Neuron (in vitro differentiated cells): Measurements from ENCODE around the gene MAB21L4.

Experiments used
- H2AFZ ChIP-seq: one replicate; pipeline ENCODE4 v1.6.1; 2013; ENCODE audit warnings: low read depth, mild to moderate bottlenecking, inconsistent platforms, low read length, moderate library complexity
- H3K27me3 ChIP-seq: one replicate; pipeline ENCODE4 v1.6.1; 2013; ENCODE audit warnings: low read length; ENCODE audit not compliant: insufficient read depth
- H3K36me3 ChIP-seq: one replicate; pipeline ENCODE4 v1.6.1; 2013; ENCODE audit warnings: low read length; ENCODE audit not compliant: insufficient read depth
- H3K4me1 ChIP-seq: one replicate; pipeline ENCODE4 v1.6.1; 2013; ENCODE audit warnings: low read length; ENCODE audit not compliant: insufficient read depth
- H3K4me3 ChIP-seq: 2 replicates; pipeline ENCODE4 v1.5.1; 2013; ENCODE audit warnings: mild to moderate bottlenecking, low read length, moderate library complexity
- H3K9me3 ChIP-seq: one replicate; pipeline ENCODE4 v1.6.1; 2013; ENCODE audit warnings: low read length

MAB21L4 gene

DNA sequence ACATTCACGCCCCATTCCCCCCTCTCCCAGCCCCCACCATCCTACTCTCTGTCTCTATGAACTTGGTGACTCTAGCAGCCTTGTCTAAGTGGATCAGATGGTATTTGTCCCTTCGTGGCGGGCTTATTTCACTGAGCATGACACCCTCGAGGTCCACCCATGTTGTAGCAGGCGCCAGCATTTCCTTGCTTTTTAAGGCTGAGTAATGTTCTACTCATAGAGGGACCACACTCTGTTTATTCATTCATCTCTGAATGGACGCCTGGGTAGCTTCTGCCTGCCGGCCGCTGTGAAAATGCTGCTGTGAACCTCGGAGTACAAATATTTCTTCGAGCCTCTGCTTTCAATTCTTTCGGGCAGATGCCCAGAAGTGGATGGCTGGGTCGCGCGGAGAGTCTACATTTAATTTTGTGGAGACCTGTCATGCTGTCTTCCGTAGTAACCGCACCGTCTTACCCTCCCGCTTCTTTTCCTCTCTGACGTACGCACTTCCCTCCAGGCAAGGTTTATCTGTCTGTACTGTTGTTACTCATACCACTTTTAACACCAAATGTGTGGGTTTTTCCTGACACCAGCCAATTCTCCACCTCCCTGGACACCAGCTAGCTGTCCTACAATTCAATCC is 15.8 kb upstream of the MAB21L4 start:
- no peak overlapping the region for H2AFZ ChIP-seq
- no peaks in the 10 kb centered on the region for H3K9me3 ChIP-seq
- peaks cover 42% of the 10 kb centered on the region for H3K27me3 ChIP-seq
- H3K4me3 ChIP-seq, result no peak overlapping the region
- H3K36me3 ChIP-seq, result no peaks in the 10 kb centered on the region
- no peaks in the 10 kb centered on the region for H3K4me1 ChIP-seq

DNA sequence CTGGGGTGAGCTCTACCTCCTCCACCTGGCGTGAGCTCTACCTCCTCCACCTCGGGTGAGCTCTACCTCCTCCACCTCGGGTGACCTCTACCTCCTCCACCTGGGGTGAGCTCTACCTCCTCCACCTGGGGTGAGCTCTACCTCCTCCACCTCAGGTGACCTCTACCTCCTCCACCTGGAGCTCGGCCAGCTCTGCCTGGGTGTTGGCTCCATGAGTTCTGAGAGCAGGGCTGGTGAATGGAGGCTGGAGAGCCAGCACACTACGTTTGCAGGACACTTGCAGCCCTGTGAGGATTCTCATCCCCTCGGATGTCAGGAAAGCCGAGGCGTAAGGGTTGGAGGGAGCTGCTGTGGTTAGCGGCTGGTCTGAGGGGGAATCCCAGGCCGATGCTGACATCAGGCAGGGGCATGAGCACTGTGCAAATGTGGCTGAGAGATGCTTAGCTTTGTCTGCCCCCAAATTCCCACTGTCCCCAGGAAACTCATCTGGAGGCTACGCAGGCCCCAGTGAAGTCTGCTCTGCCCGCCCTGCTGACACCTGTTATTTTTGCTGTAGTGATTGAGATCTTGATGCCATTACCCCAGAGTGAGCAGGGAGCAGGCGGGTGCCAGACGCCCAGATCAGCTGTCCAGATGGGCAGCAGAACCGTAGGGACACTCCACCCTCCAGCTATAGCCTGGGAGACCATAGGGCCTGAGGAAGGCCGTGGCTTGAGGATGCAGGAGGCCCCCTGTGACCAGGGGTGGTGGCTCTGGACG is 13.4 kb upstream of the MAB21L4 start:
- H3K4me1 ChIP-seq, result peaks cover 14% of the 10 kb centered on the region
- no peak overlapping the region for H3K4me3 ChIP-seq
- no peak overlapping the region for H2AFZ ChIP-seq
- H3K9me3 ChIP-seq, result no peaks in the 10 kb centered on the region
- peaks cover 37% of the 10 kb centered on the region for H3K27me3 ChIP-seq
- no peaks in the 10 kb centered on the region for H3K36me3 ChIP-seq

DNA sequence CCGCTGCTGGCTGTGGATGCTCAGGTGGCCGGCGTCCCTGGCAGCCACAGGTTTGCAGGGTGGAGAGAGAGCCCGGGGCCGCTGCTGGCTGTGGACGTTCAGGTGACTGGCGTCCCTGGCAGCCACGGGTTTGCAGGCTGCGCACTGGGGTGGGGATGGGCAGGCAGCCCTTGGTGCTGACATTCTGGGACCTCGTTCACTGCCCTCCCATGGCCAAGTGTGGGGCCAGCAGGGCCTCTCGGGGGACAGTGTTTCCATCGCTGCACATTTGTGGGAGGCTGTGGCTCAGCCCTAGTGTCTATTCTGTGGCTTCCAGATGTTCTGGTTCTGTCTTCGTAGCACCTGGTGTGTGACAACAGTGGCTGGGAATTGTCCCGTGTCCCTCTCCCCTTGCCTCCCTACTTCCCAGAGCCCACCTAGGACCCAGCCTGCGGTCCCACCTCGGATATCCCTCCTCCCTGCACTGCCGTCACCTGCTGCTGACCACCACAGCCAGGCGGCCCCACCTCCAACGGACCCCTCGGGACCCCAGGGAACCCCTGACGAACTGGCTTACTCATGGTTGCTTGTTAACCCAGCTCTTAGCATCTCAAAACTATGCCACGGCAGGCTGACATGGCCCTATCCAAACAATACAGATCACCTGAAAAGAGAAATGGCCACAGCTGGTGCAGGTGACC is 11.1 kb upstream of the MAB21L4 start:
- H2AFZ ChIP-seq, result no peak overlapping the region
- H3K27me3 ChIP-seq, result peaks cover 22% of the 10 kb centered on the region
- H3K4me3 ChIP-seq, result no peak overlapping the region
- no peaks in the 10 kb centered on the region for H3K9me3 ChIP-seq
- no peaks in the 10 kb centered on the region for H3K36me3 ChIP-seq
- peaks cover 14% of the 10 kb centered on the region for H3K4me1 ChIP-seq

DNA sequence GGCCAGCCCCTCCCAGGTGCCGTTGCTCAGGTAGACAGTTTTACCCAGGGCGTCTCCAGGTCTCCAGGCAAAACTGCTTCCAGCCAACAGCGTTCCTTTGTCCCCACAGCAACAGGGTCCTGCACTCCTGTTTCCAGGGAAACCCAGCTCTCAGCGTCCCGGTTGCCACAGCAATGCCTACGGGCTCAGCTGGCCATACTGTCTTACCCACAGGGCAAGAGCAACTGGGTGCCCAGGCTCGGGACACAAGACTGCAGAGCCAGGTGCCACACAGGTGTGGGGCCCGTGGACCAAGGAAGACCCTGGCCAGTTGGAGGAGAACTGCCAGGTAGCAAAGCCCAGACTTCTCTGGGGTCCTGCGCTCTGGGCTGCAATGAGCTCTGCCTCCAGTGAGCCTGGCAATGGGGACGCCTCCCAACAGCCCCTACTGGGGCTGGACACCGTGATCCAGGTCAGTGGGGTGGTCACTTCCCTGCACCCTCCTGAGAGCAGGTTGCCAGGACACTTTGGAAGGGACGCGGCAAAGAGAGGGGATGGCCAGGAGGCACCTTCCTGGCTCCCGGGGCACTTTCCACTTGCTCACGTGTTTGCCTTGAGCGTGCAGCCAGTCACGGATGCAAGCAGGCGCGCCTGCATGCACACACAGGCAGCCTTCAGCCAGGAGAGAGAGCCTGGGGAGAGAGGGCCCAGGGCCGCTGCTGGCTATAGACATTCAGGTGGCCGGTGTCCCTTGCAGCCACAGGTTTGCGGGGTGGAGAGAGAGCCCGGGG is 10.4 kb upstream of the MAB21L4 start, which contains the start of gene CROCC2:
CROCC2 (plus strand) TSS at position 196 of the 770 bp plus-strand sequence; CDS start at position 374, 178 bp downstream.
- peaks cover 14% of the 10 kb centered on the region for H3K4me1 ChIP-seq
- no peak within 1 kb of the TSS for H2AFZ ChIP-seq
- H3K27me3 ChIP-seq, result peaks cover 19% of the 10 kb centered on the region
- H3K9me3 ChIP-seq, result no peaks in the 10 kb centered on the region
- H3K36me3 ChIP-seq, result no peaks in the 10 kb centered on the region
- no peak within 1 kb of the TSS for H3K4me3 ChIP-seq

DNA sequence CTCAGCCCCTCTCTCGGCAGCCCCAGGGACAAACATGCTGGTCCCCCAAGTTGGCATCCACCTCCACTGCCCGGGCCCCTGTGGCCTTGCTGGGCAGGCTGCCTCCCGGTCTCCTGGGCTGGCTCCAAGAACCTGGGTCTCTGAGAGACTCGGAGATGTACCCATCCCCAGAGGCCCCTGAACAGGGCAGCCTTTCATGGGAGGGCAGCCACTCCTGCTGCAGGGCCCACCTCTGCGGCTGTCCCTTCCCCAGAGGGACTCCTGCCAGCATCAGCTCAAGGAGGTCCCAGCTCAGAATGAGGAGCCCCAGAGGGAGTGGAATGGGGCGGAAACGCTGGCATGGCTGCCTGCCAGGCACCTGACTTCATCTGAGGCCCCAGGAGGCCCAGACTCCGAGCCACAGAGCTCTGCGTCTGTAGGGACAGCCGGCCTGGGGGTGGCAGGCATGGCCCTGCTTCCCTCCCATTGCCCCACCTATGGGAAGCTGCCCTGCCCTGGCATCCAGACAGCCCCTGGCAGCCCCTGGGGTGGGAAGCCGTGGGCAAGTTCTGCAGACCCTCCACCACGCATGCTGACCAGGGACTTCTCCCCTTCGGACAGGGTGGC is 9.3 kb upstream of the MAB21L4 start:
- no peaks in the 10 kb centered on the region for H3K36me3 ChIP-seq
- no peak overlapping the region for H2AFZ ChIP-seq
- no peak overlapping the region for H3K4me3 ChIP-seq
- peaks cover 6% of the 10 kb centered on the region for H3K9me3 ChIP-seq
- peaks cover 19% of the 10 kb centered on the region for H3K27me3 ChIP-seq
- peaks cover 14% of the 10 kb centered on the region for H3K4me1 ChIP-seq

DNA sequence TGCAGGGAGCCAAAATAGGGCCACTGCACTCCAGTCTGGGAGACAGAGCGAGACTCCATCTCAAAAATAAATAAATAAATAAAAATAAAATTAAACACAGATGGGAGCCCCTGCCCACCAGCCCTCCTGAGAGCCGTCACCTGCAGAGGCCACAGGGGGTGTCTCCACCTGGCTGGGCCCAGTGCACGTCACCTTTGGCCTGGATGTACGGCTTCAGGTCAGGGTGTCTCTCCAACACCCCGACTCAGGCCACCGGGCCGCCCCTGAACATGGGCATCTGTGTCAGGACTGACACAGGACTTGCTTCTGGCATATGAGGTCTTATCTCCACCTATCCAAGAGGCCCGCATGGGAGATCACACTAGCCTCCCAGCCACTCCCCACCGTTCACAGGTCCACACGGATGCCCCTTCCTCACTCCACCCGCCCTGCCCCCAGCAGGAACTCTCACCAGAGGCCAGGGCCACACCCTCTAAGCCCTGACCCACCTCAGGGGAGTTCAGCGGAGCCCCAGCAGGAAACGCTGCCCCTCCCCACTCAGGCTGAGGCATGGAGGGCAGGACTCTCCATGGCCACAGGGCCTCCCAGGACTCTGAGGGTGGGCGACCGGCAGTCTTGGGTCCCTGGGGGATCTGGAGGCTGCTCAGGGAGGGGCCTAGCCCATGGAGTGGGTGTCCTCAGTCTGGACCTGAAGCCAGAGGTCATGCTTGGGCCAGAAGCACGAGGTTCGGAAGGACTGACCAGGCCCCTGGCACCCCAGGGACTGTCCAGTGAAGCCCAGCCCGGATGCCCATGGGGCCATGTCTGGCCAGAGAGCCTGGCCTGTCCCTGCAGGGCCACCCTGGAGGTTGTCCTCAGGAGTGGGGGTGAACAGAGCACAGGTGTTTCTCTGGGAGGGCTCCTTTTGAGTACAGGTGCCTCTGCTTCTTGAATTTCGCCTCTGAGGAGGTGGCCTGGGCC is 8.5 kb upstream of the MAB21L4 start:
- Histone ChIP-seq H3K9me3 (peaks cover 6% of the 10 kb centered on the region), H3K4me1 (peaks cover 14% of the 10 kb centered on the region), H2AFZ (no peak overlapping the region), H3K4me3 (no peak overlapping the region), H3K36me3 (no peaks in the 10 kb centered on the region), H3K27me3 (peaks cover 13% of the 10 kb centered on the region)

DNA sequence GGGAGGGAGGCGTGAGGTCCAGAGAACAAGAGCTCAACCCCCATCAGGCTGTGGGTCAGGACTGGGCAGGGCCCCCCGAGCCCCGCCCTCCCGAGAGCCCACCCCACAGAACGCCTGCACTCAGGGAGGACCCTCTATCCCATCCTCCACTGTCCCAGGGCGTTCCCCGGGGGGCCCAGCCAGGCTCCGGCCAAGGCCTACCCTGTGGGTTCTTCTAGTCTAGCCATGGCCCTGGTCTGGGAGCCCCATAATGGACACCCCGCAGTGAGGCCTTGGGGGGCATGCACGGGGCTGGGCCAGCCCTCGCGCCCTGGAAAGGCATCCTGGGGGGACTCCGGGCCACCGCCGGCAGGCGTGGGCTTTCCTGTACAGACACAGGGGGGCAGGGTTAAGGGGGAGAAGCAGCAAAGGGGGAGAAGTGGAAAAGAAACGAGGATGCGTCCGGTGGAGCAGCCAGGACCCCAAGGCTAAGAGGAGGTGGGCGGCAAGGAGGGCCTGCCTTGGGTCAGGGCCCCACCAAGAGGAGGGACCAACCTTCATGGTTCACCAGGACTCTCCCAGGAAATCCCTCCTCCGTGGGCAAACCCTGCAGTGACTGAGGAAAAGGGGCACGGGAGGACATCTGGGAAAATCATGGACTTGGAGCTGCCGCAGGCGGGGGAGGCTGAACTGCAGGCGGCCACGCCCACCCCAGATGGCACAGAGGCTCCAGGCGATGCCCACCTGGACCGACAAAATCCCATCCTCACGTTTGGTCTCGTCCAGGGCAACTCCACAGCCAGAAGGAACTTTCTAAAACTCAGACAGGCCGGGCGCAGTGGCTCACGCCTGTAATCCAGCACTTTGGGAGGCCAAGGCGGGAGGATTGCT is 7.5 kb upstream of the MAB21L4 start:
- Histone ChIP-seq H3K9me3 (peaks cover 6% of the 10 kb centered on the region), H2AFZ (no peak overlapping the region), H3K4me1 (peaks cover 14% of the 10 kb centered on the region)

DNA sequence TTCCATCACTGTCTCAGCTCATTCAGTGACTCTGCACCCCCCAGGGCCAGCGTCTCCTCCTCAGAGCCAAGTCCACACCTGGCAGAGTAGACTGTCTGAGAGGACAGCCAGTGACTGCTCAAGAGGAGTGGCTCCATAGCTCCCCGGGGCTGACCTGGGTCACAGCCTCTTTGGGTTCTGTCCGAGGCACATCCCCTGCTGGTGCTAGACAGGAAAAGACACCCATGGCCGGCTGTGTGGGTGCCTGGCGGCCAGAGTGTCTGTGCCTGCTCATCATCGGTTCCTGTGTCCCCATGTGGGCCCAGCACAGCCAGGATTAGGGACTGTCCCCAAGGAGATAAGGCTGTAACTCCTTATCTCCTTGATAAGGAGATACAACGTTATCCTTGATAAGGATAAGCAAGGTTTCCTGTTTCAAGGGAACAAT is 6.7 kb upstream of the MAB21L4 start:
- Histone ChIP-seq H3K4me1 (peaks cover 14% of the 10 kb centered on the region), H3K4me3 (no peak overlapping the region), H3K9me3 (peaks cover 6% of the 10 kb centered on the region), H2AFZ (no peak overlapping the region), H3K27me3 (peaks cover 15% of the 10 kb centered on the region), H3K36me3 (no peaks in the 10 kb centered on the region)

More for the DNA sequence above, 7.5 kb upstream of the MAB21L4 start:
- H3K36me3 ChIP-seq, result no peaks in the 10 kb centered on the region
- peaks cover 15% of the 10 kb centered on the region for H3K27me3 ChIP-seq
- no peak overlapping the region for H3K4me3 ChIP-seq

DNA sequence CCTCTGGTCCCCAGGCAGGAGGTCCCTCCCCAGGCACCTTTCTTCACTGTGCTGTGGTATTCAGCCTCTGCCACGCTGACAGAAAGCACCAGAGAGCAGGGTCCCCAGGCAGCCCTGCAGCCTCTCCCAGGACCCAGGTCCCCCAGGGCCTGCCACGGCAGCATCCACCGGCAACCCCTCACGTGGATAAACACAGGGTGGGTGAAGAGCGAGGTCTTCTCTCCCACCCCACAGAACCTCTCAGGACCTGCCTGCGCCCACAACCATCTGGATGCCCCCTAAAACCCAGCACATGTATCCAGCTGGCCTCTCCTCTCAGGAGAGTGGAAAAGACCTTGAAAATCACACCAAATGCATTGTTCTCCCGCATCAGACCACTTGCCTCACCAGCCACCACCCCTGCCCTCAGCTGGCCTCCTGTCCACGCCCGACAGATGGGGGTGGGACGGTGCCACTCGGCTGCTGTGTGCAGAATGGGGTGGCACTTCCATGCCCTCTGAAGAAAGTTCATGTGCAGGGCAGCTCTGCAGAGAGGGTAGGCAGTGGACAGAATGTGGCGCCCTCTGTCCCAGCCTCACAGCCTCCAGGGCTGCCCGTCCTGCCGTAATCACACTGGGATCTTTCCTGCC is 6.1 kb upstream of the MAB21L4 start:
- Histone ChIP-seq H3K9me3 (peaks cover 6% of the 10 kb centered on the region), H3K4me3 (no peak overlapping the region), H3K36me3 (no peaks in the 10 kb centered on the region), H2AFZ (no peak overlapping the region), H3K27me3 (peaks cover 12% of the 10 kb centered on the region), H3K4me1 (peaks cover 14% of the 10 kb centered on the region)

DNA sequence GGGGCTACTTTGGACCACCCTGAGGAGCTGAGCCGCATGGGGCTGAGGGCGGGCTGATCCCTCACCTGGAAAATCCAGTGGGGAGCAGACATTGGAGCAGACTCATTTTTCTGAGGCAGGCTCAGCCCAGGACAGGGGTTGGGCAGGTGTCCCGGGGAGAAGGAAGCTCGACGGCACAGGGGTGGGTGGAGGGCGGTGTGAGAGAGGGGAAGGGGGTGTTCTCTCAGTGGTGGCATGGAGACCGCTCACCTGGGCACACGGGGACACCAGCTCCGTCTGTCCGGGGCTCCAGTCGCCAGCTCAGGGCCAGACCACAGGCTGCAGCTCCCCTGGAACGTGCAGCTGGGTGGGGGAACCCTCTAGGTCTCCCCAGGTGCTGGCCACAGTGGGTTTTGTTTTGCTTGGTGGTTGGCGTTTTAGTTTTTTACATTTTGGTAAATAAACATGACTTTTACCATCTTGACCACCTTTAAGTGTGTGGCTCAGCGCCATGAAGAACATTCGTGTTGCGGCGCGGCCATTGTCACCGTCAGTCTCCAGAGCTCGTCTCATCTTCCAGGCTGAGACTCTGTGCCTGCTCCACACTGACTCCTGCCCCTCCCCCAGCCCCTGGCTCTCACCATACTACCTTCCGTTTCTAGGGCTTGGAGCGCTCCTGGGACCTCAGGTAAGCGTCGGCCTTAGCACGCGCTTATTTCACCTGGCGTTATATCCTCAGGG is 4.3 kb upstream of the MAB21L4 start:
- Histone ChIP-seq H3K9me3 (peaks cover 6% of the 10 kb centered on the region), H3K4me3 (no peak overlapping the region), H2AFZ (no peak overlapping the region), H3K4me1 (peaks cover 2% of the 10 kb centered on the region), H3K36me3 (no peaks in the 10 kb centered on the region), H3K27me3 (peaks cover 10% of the 10 kb centered on the region)
